K562 (cell line): ENCODE data around the gene TIA1. TPM values are rescaled to one million over a fixed set of nuclear protein-coding genes. Genes with fewer than 3 reads are reported as not detected.

ENCODE experiments used
- ATAC-seq: fragments of 200-7000 bp; cut with Tn5 transposase; 3 replicates; pipeline ENCODE4 v1.9.1; 2020; ENCODE audit warnings: moderate library complexity
- BruUV-seq: library from RNA; stranded (reverse); fragments of 400-500 nt; replicated peaks from 2 replicates; lab custom pipeline; 2021; lab: Mats Ljungman, UMichigan
- CTCF ChIA-PET: fragments of 300-600 bp; formaldehyde crosslinking; extraction: SDS; loops from one replicate; lab custom pipeline; 2021; ENCODE audit warnings: low intra/inter-chr PET ratio; lab: Yijun Ruan, JAX
- POLR2A ChIA-PET: fragments of 300-600, 350-650 bp; sonication (Branson Sonifier 250); formaldehyde crosslinking; extraction: SDS; loops from one replicate; lab custom pipeline; 2021; ENCODE audit warnings: antibody characterized with exemption, inconsistent platforms; lab: Yijun Ruan, JAX
- DNase-seq, 4 experiments: peaks; one replicate each; pipeline versions ENCODE4 v3.0.0 to v3.0.0-alpha.2; 2011 to 2018; ENCODE audit warnings: low spot score in 3 of 4, mixed read lengths in 3 of 4; ENCODE audit errors: extremely low read depth in 1 of 4
- FAIRE-seq: peaks from 2 replicates; lab custom pipeline; 2011; peaks lifted over from hg19 to GRCh38; lab: Jason Lieb, UNC
- H2AFZ ChIP-seq: 2 replicates; pipeline ENCODE4 v1.6.0; 2011; ENCODE audit warnings: low read depth, low read length, control low read depth, inconsistent platforms
- H3K27ac ChIP-seq: fragments of 200-600 bp; 3 replicates; pipeline ENCODE4 v1.8.0; 2011; ENCODE audit warnings: low read depth, mild to moderate bottlenecking, control low read depth, inconsistent platforms, low read length, moderate library complexity, mixed read lengths; ENCODE audit errors: extremely low read depth
- H3K27me3 ChIP-seq, 2 experiments: fragments of 300-600 bp in 1 of 2; 2 replicates in 1 of 2; 3 replicates in 1 of 2; pipeline versions ENCODE4 v1.6.0 to v1.8.0; 2011; ENCODE audit warnings: inconsistent platforms in 2 of 2, low read length in 2 of 2, mild to moderate bottlenecking in 1 of 2, mixed read lengths in 1 of 2, moderate library complexity in 1 of 2; ENCODE audit not compliant: control insufficient read depth in 2 of 2, insufficient read depth in 2 of 2
- H3K36me3 ChIP-seq: fragments of 300-600 bp; 3 replicates; pipeline ENCODE4 v1.8.0; 2011; ENCODE audit warnings: mild to moderate bottlenecking, low read length, inconsistent platforms; ENCODE audit not compliant: control insufficient read depth, insufficient read depth
- H3K4me1 ChIP-seq, 2 experiments: fragments of 200-600 bp in 1 of 2; replicated peaks in 1 of 2; 2 replicates in 1 of 2; 3 replicates in 1 of 2; pipeline versions ENCODE4 v1.5.1 to v1.8.0; 2011; ENCODE audit warnings: inconsistent platforms in 2 of 2, low read length in 2 of 2, mild to moderate bottlenecking in 1 of 2, mixed read lengths in 1 of 2, moderate library complexity in 1 of 2; ENCODE audit not compliant: control insufficient read depth in 2 of 2, insufficient read depth in 2 of 2
- H3K4me2 ChIP-seq: 2 replicates; pipeline ENCODE4 v1.6.1; 2011; ENCODE audit warnings: low read length, control low read depth, inconsistent platforms, mixed read lengths; ENCODE audit not compliant: insufficient read depth
- H3K4me3 ChIP-seq: fragments of 200-600 bp; sonication (generic), shearing (Covaris generic); 2 replicates; pipeline ENCODE4 v1.5.1; 2016; ENCODE audit warnings: control low read depth, inconsistent platforms
- H3K79me2 ChIP-seq: fragments of 200-600 bp; 3 replicates; pipeline ENCODE4 v1.8.0; 2011; ENCODE audit warnings: low read length, inconsistent platforms; ENCODE audit not compliant: control insufficient read depth, insufficient read depth
- H3K9ac ChIP-seq, 2 experiments: 2 replicates each; pipeline versions ENCODE4 v1.6.0 to v1.6.1; 2011; ENCODE audit warnings: low read depth in 2 of 2, low read length in 2 of 2, control low read depth in 1 of 2, inconsistent platforms in 1 of 2, mild to moderate bottlenecking in 1 of 2, mixed read lengths in 1 of 2; ENCODE audit not compliant: insufficient read depth in 1 of 2
- H3K9me1 ChIP-seq: one replicate; pipeline ENCODE4 v1.6.0; 2011; ENCODE audit warnings: inconsistent platforms, mild to moderate bottlenecking, low read length, moderate library complexity; ENCODE audit not compliant: control insufficient read depth, insufficient read depth
- H3K9me3 ChIP-seq: replicated peaks from 2 replicates; pipeline ENCODE4 v1.5.1; 2011; ENCODE audit warnings: low read depth, low read length, inconsistent platforms; ENCODE audit not compliant: control insufficient read depth, insufficient read depth
- H4K20me1 ChIP-seq: replicated peaks from 2 replicates; pipeline ENCODE4 v1.6.1; 2011; ENCODE audit warnings: low read length, inconsistent platforms, mixed read lengths; ENCODE audit not compliant: control insufficient read depth, insufficient read depth
- CBX5 ChIP-seq: IDR thresholded peaks from 2 replicates; pipeline ENCODE4 v1.6.1; 2014; ENCODE audit warnings: low read depth, borderline replicate concordance
- GABPA ChIP-seq: fragments of 200-800 bp; sonication (Bioruptor generic); conservative IDR thresholded peaks from 2 replicates; pipeline ENCODE4 v1.6.1; 2016; ENCODE audit warnings: low read depth, missing genetic modification characterization, missing compliant biosample characterization
- GABPB2 ChIP-seq: fragments of 250-450 bp; sonication (Bioruptor Pico); conservative IDR thresholded peaks from 2 replicates; pipeline ENCODE4 v1.5.1; 2021; ENCODE audit warnings: mild to moderate bottlenecking
- NFXL1 ChIP-seq: fragments of 450-650 bp; formaldehyde crosslinking; IDR thresholded peaks from 2 replicates; pipeline ENCODE4 v1.4.0; 2021; ENCODE audit warnings: mild to moderate bottlenecking
- SIX5 ChIP-seq, 2 experiments: IDR thresholded peaks; 2 replicates each; pipeline ENCODE4 v1.6.1; 2011; ENCODE audit warnings: low read length in 2 of 2, borderline replicate concordance in 1 of 2, low read depth in 1 of 2, mild to moderate bottlenecking in 1 of 2, moderate library complexity in 1 of 2; ENCODE audit not compliant: insufficient read depth in 1 of 2
- SMC3 ChIP-seq: conservative IDR thresholded peaks from 2 replicates; pipeline ENCODE4 v1.6.1; 2011; ENCODE audit warnings: low read depth, low read length, improper control_type of control experiment; ENCODE audit not compliant: insufficient read depth
- SP1 ChIP-seq: sonication (generic); formaldehyde crosslinking; IDR thresholded peaks from 2 replicates; pipeline ENCODE4 v1.8.1; 2022; ENCODE audit warnings: mild to moderate bottlenecking, missing genetic modification reagents
- TCF7 ChIP-seq: sonication (generic); IDR thresholded peaks from 2 replicates; pipeline ENCODE4 v1.6.1; 2016; ENCODE audit warnings: antibody characterized with exemption, borderline replicate concordance
- TFAM ChIP-seq: fragments of 250-450 bp; sonication (Bioruptor Pico); conservative IDR thresholded peaks from 2 replicates; pipeline ENCODE4 v1.5.0; 2021; ENCODE audit warnings: mild to moderate bottlenecking, moderate library complexity
- VEZF1 ChIP-seq: fragments of 200-800 bp; sonication (Bioruptor generic); IDR thresholded peaks from 2 replicates; pipeline ENCODE4 v1.6.1; 2017; ENCODE audit warnings: missing genetic modification characterization, missing compliant biosample characterization
- ZNF197 ChIP-seq: fragments of 200-800 bp; sonication (Bioruptor generic); IDR thresholded peaks from 2 replicates; pipeline ENCODE4 v1.6.1; 2016; ENCODE audit warnings: low read depth, missing genetic modification characterization, missing compliant biosample characterization
- ZNF445 ChIP-seq: fragments of 250-450 bp; sonication (Bioruptor Pico); IDR thresholded peaks from 2 replicates; pipeline ENCODE4 v1.4.0; 2020; ENCODE audit warnings: low read depth, mild to moderate bottlenecking, moderate library complexity
- ZNF740 ChIP-seq, 3 experiments: fragments of 200-800 bp in 1 of 3; sonication (Bioruptor generic) in 1 of 3; sonication (generic) in 1 of 3; formaldehyde crosslinking in 1 of 3; IDR thresholded peaks; 2 replicates each; pipeline versions ENCODE4 v1.6.1 to v1.8.0; 2016 to 2022; ENCODE audit warnings: mild to moderate bottlenecking in 2 of 3, missing compliant biosample characterization in 2 of 3, missing genetic modification characterization in 2 of 3, missing genetic modification reagents in 1 of 3
- ZNF785 ChIP-seq: fragments of 250-450 bp; sonication (Bioruptor Pico); IDR thresholded peaks from 2 replicates; pipeline ENCODE4 v1.4.0; 2020; ENCODE audit warnings: mild to moderate bottlenecking
- WGBS: fragments of 100-300 bp; shearing (Covaris generic); methylation state at CpG from one replicate; pipeline ENCODE4 v1.1.6; 2016; ENCODE audit warnings: low coverage, mixed read lengths; ENCODE audit not compliant: insufficient coverage; ENCODE audit errors: missing lambda C conversion rate; 5-methylcytosine and 5-hydroxymethylcytosine counted together
- in situ Hi-C: fragments of 300-500 bp; cut with MboI; formaldehyde crosslinking; loops from 4 replicates; pipeline ENCODE4 v1.15.0; 2018; ENCODE audit warnings: inconsistent platforms, mixed read lengths
- intact Hi-C: fragments of 100-400 bp; cut with micrococcal nuclease; formaldehyde crosslinking; loops from 2 replicates; pipeline ENCODE4 v1.14.2; 2022
- polyA plus RNA-seq, 8 experiments: library from polyadenylated mRNA; depleted of rRNA in 4 of 8; stranded (reverse) in 5 of 8; unstranded in 3 of 8; fragments of >200 nt; fragmentation: Nextera tagmentation in 2 of 8; fragmentation: Illumina TruSeq in 1 of 8; extraction: Ambion mirVana in 2 of 8; extraction: Trizol in 1 of 8; gene quantifications; 2 replicates each; pipeline versions ENCODE4 v1.2.1 to v1.2.3, GENCODE V29; 2011 to 2014; ENCODE audit warnings: inconsistent platforms in 1 of 8, missing spikeins in 1 of 8
- total RNA-seq, 7 experiments: library from RNA; depleted of rRNA in 6 of 7; stranded (reverse); fragments of >200 nt in 6 of 7; fragmentation: Illumina TruSeq in 2 of 7; extraction: Trizol in 2 of 7; gene quantifications; 2 replicates each; pipeline versions ENCODE4 v1.2.1 to v1.2.3, GENCODE V29; 2011 to 2021; ENCODE audit warnings: low replicate concordance in 1 of 7

TIA1 gene
- total and polyA plus RNA-seq, 9 of the 15 experiments (the other 6 are each of a cell fraction or from before 2014, with no cell fraction given) = 25.3 to 129 (median 79.6) TPM

GRCh38 chr2:70214953-70215549, 33.4 kb downstream of the TIA1 start:
- Histone ChIP-seq H3K36me3 (peaks cover 94% of the 10 kb centered on the region), H3K9me1 (no peaks in the 10 kb centered on the region), H3K79me2 (no peaks in the 10 kb centered on the region), H2AFZ (no peak overlapping the region), H3K4me2 (no peak overlapping the region), H3K9ac (no peak overlapping the region), H3K4me1 (no peaks in the 10 kb centered on the region), H3K27ac (no peak overlapping the region), H3K27me3 (no peaks in the 10 kb centered on the region), H3K9me3 (no peaks in the 10 kb centered on the region), H3K4me3 (no peak overlapping the region), H4K20me1 (no peaks in the 10 kb centered on the region)
- in situ Hi-C loops (no loop called here), intact Hi-C loops (no loop called here)
- no peak for FAIRE-seq
- TF ChIP-seq SIX5 (IDR thresholded peaks at IDR 0.05; ENCODE audit: borderline replicate concordance in 1 of 2, insufficient read depth in 1 of 2, low read depth in 1 of 2, low read length in 2 of 2) = no peak
- TF ChIP-seq VEZF1 (CRISPR knock-in tag) = no peak
- no peak for TF ChIP-seq ZNF197 (CRISPR knock-in tag)
- no peak for TF ChIP-seq SMC3
- no peak for TF ChIP-seq ZNF740 (CRISPR knock-in tag; IDR thresholded peaks at IDR 0.05)
- TF ChIP-seq ZNF740 (tag; IDR thresholded peaks at IDR 0.05) = no peak
- no peak for TF ChIP-seq ZNF785 (CRISPR knock-in tag)
- TF ChIP-seq TCF7 = no peak
- TF ChIP-seq GABPB2 (CRISPR knock-in tag) = no peak
- TF ChIP-seq SP1 (CRISPR knock-in tag) = no peak
- no peak for TF ChIP-seq TFAM
- no peak for TF ChIP-seq NFXL1 (CRISPR knock-in tag)
- no peak for TF ChIP-seq ZNF445 (CRISPR knock-in tag)
- TF ChIP-seq GABPA (tag) = no peak
- TF ChIP-seq CBX5 = no peak
- ChIA-PET CTCF (interaction anchor here (0.7 kb wide), 1 partner anchor 398 kb away, joined by 3 read pairs; no protein-coding TSS in a partner anchor), POLR2A (interaction anchor here (0.6 to 1.9 kb wide), 3 partner anchors 24 to 304 kb away, joined by 3 to 7 read pairs (median 5); partner anchors contain the start of gene C2orf42)
- no peak for DNase-seq
- BruUV-seq = no TSS peak
- no peak for ATAC-seq
- 90% methylated on average over 3 of the region's 3 CpGs for WGBS
